Pancreas (tissue), 10 donors: ENCODE data around the gene IMMP2L. TPM values are rescaled to one million over a fixed set of nuclear protein-coding genes. Genes with fewer than 3 reads are reported as not detected.

Source experiments
- ATAC-seq, 4 donors: fragments of 200-7000 bp; cut with Tn5 transposase; one replicate each; pipeline versions ENCODE4 v1.8.0 to v1.9.1; 2020; ENCODE audit warnings: mild to moderate bottlenecking in 4 of 4, moderate library complexity in 4 of 4
- DNase-seq, 6 donors: peaks; one replicate each; pipeline ENCODE4 v3.0.0-alpha.2; 2020
- FAIRE-seq: peaks from 2 replicates; lab custom pipeline; 2012; peaks lifted over from hg19 to GRCh38; lab: Jason Lieb, UNC
- H3K27ac ChIP-seq, 4 donors: fragments of 200-600 bp; sonication (generic); 1 replicate in 3 of 4; 2 replicates in 1 of 4; pipeline versions ENCODE4 v1.5.0 to v1.8.0; 2020
- H3K27me3 ChIP-seq, 4 donors: fragments of 200-600 bp; one replicate each; pipeline ENCODE4 v1.8.0; 2021
- H3K36me3 ChIP-seq, 3 donors: fragments of 200-600 bp; sonication (generic) in 1 of 3; one replicate each; pipeline versions ENCODE4 v1.5.0 to v1.8.0; 2020 to 2021
- H3K4me1 ChIP-seq, 3 donors: fragments of 200-600 bp; one replicate each; pipeline ENCODE4 v1.8.0; 2021
- H3K4me3 ChIP-seq, 4 donors: fragments of 200-600 bp; sonication (generic) in 2 of 4; one replicate each; pipeline versions ENCODE4 v1.5.0 to v1.8.0; 2020 to 2021
- H3K9me3 ChIP-seq, 4 donors: fragments of 200-600 bp; one replicate each; pipeline ENCODE4 v1.8.0; 2021
- WGBS, 2 donors: extraction: QIAGEN DNeasy Blood & Tissue Kit; methylation state at CpG; one replicate each; pipeline ENCODE4 v1.1.7; 2013; 5-methylcytosine and 5-hydroxymethylcytosine counted together
- intact Hi-C, 3 donors: fragments of 100-400 bp; cut with DNase I; formaldehyde crosslinking; loops; one replicate each; pipeline versions ENCODE4 v1.11.1 to v1.14.2; 2022
- polyA plus RNA-seq, 2 donors: library from polyadenylated mRNA; stranded (reverse); fragments of 200-250 nt; gene quantifications; one replicate each; pipeline ENCODE4 v1.2.3, GENCODE V29; 2013
- total RNA-seq, 6 donors: library from RNA; stranded (reverse); fragmentation: NEBNext Ultra II Directional in 4 of 6; extraction: Animal tissue kit (Norgen Biotek cat#: 25700) in 4 of 6; gene quantifications; one replicate each; pipeline versions ENCODE4 v1.2.1 to v1.2.4, GENCODE V29; 2021 to 2023
- TF ChIP-seq, protein P1 (sequence below), 4 donors: fragments of 200-600 bp; sonication (generic) in 3 of 4; IDR thresholded peaks; one replicate each; pipeline versions ENCODE4 v1.5.0 to v1.8.0; 2021; ENCODE audit warnings: antibody characterized with exemption in 4 of 4
- donor health status: healthy with polysubstance abuse.
- donor health status: DM: no; HTN: no; CAD: no; lungs with moderate emphysema.
- donor health status: DM: no; HTN: no; CAD: no.
- donor health status: control.
- donor health status: control.
- donor health status: Bipolar disorder and iron deficiency.
- donor health status: DM: yes; HTN: yes; CAD: no.
- donor health status: DM: no; HTN: no; CAD: no.
- donor health status: DM: no; HTN: no; CAD: no.
- donor health status: DM: yes; HTN: yes; CAD: no.

Gene IMMP2L
- total and polyA plus RNA-seq, 8 donors, result 7.3 to 30.0 (median 12.9) TPM

DNA sequence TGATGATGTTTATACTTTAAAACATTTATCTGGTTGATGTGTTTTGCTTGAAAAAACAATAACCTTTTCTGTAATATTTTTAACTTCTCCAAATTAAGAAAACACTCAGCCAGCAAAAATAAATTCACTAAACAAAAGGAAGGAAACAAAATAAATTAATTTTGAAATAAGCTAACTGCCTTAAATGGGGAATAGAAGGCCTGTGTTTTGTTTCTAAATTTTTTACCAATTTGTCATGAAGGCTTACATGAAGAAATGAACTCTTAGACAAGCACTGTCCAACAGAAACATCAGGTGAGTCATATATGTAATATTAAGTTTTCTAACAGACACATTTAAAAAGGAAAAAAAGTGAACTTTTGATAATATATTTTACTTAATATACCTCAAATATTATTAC, 402.9 kb downstream of the IMMP2L start:
- Histone ChIP-seq H3K36me3 (no peaks in the 10 kb centered on the region), H3K9me3 (no peaks in the 10 kb centered on the region), H3K4me1 (no peaks in the 10 kb centered on the region), H3K27me3 (no peaks in the 10 kb centered on the region), H3K4me3 (no peak overlapping the region), H3K27ac (no peak overlapping the region)
- ATAC-seq (no peak), FAIRE-seq (no peak), DNase-seq (no peak)
- intact Hi-C loops, result no loop called here
- TF ChIP-seq, protein P1, sequence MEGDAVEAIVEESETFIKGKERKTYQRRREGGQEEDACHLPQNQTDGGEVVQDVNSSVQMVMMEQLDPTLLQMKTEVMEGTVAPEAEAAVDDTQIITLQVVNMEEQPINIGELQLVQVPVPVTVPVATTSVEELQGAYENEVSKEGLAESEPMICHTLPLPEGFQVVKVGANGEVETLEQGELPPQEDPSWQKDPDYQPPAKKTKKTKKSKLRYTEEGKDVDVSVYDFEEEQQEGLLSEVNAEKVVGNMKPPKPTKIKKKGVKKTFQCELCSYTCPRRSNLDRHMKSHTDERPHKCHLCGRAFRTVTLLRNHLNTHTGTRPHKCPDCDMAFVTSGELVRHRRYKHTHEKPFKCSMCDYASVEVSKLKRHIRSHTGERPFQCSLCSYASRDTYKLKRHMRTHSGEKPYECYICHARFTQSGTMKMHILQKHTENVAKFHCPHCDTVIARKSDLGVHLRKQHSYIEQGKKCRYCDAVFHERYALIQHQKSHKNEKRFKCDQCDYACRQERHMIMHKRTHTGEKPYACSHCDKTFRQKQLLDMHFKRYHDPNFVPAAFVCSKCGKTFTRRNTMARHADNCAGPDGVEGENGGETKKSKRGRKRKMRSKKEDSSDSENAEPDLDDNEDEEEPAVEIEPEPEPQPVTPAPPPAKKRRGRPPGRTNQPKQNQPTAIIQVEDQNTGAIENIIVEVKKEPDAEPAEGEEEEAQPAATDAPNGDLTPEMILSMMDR (IDR thresholded peaks at IDR 0.05), result no peak

DNA sequence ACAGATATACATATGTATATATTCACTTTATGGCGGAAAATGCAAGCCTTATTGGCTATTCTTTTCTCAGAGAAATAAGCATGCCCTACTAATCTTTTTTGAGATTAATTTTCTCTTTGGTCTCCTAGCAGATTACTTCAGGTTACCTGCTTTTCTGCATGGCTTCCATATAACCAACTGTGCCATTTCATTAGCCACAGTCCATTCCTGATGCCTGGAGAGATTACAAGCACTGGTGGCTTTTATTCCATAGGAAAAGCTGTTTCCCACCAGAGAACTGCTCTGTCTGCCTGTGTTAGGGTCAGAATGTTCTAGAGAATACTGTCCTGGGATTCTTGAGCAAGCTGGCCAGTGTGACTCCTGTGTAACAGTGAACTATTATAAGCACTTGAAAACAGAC, 411.6 kb downstream of the IMMP2L start:
- TF ChIP-seq, protein P1 (IDR thresholded peaks at IDR 0.05), result no peak
- no peaks in the 10 kb centered on the region for H3K4me1 ChIP-seq
- 94 to 96% methylated on average over 1 of the region's 1 CpG for WGBS, 2 donors
- H3K27ac ChIP-seq, result no peak overlapping the region
- no peak for FAIRE-seq
- ATAC-seq, result no peak
- intact Hi-C loops, result no loop called here
- no peaks in the 10 kb centered on the region for H3K36me3 ChIP-seq
- H3K9me3 ChIP-seq, result no peaks in the 10 kb centered on the region
- no peak for DNase-seq
- no peak overlapping the region for H3K4me3 ChIP-seq
- no peaks in the 10 kb centered on the region for H3K27me3 ChIP-seq

- H3K4me3 ChIP-seq, result no peak overlapping the region
- H3K9me3 ChIP-seq, result no peaks in the 10 kb centered on the region
- no peaks in the 10 kb centered on the region for H3K36me3 ChIP-seq
- FAIRE-seq (no peak), ATAC-seq (no peak), DNase-seq (no peak)
- H3K4me1 ChIP-seq, result no peaks in the 10 kb centered on the region
- H3K27me3 ChIP-seq, result no peaks in the 10 kb centered on the region
- TF ChIP-seq, protein P1 (IDR thresholded peaks at IDR 0.05), result no peak
- intact Hi-C loops, result no loop called here
- no peak overlapping the region for H3K27ac ChIP-seq
- WGBS, 2 donors, result 92 to 97% methylated on average over 6 of the region's 6 CpGs
These were observed 414.4 kb downstream of the IMMP2L start for GRCh38 chr7:111147708-111148533.

DNA sequence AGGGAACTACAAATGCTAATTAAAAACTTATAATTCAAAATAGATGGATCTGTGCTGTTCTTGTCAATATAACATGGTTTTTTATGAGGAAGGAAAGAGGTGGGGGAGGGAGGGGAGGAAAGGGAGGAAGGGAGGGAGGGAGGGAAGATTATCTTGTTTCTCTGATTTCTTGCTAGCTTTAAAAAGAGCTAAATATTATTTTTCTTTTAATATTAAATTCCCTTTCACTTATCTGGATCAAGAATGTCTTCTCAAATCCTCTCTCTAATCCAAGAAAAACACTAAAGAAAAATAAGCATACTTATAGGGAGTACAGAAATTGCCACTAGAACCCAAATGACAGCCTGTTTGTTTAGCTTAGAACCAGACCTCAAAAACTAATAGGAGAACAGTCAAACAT, 416.2 kb downstream of the IMMP2L start:
- no peaks in the 10 kb centered on the region for H3K9me3 ChIP-seq
- intact Hi-C loops, result no loop called here
- no peak for FAIRE-seq

GRCh38 chr7:111145472-111145871, 416.8 kb downstream of the IMMP2L start:
- no peaks in the 10 kb centered on the region for H3K9me3 ChIP-seq
- 77 to 98% methylated on average over 2 of the region's 2 CpGs for WGBS, 2 donors
- no peak overlapping the region for H3K4me3 ChIP-seq
- DNase-seq (no peak), FAIRE-seq (no peak), ATAC-seq (no peak)
- no peaks in the 10 kb centered on the region for H3K27me3 ChIP-seq
- H3K27ac ChIP-seq, result no peak overlapping the region
- TF ChIP-seq, protein P1 (IDR thresholded peaks at IDR 0.05), result no peak
- intact Hi-C loops, result no loop called here
- H3K36me3 ChIP-seq, result no peaks in the 10 kb centered on the region
- H3K4me1 ChIP-seq, result no peaks in the 10 kb centered on the region

More for the DNA sequence above, 416.2 kb downstream of the IMMP2L start:
- Histone ChIP-seq H3K27me3 (no peaks in the 10 kb centered on the region), H3K27ac (no peak overlapping the region), H3K4me3 (no peak overlapping the region), H3K4me1 (no peaks in the 10 kb centered on the region), H3K36me3 (no peaks in the 10 kb centered on the region)
- DNase-seq (no peak), ATAC-seq (no peak)
- TF ChIP-seq, protein P1 (IDR thresholded peaks at IDR 0.05), result no peak
